ENCODE results near the gene TMEM101. TPM values are rescaled to one million over a fixed set of nuclear protein-coding genes. Genes with fewer than 3 reads are reported as not detected.
A peak's percentile ranks its signal among the peaks of the same experiment; 100 is the strongest.

TMEM101 gene
- total RNA-seq, 6 experiments from 2014 or later: 6.7 to 23.6 (median 10.9) TPM

- ATAC-seq (peak; percentile 64 to 76 (median 72)), DNase-seq (peak; percentile 98 to 99 (median 98))
- peak overlapping the region in 2 of 3 donors; percentile 74 to 95 for H3K27ac ChIP-seq
- H3K36me3 ChIP-seq: peaks cover 0 to 47% (median 17%) of the 10 kb centered on the region in 4 donors
- H3K4me3 ChIP-seq: peak overlapping the region; percentile 53 to 85 (median 83)
- no peaks in the 10 kb centered on the region for H3K9me3 ChIP-seq
- WGBS (ENCODE audit: insufficient coverage, low coverage, low lambda C conversion rate, missing lambda C conversion rate): 2% methylated on average over 21 of the region's 40 CpGs
- TF ChIP-seq CTCF (IDR thresholded peaks at IDR 0.05) (peak in 3 of 4 donors; percentile 11 to 18 (median 17)), POLR2A (IDR thresholded peaks at IDR 0.05) (peak; percentile 11)
- H3K4me1 ChIP-seq: peaks cover 2 to 51% (median 27%) of the 10 kb centered on the region in 4 donors
- no peaks in the 10 kb centered on the region for H3K27me3 ChIP-seq
- intact Hi-C loops (cut with DNase I): no loop called here
These were observed 8.0 kb downstream of the TMEM101 start for GRCh38 chr17:44006598-44007345.

GRCh38 chr17:44006272-44006597 lies 8.5 kb downstream of the TMEM101 start:
- TF ChIP-seq CTCF (IDR thresholded peaks at IDR 0.05): no peak

GRCh38 chr17:44005527-44006271 lies 9.1 kb downstream of the TMEM101 start:
- 5% methylated on average over 14 of the region's 59 CpGs for WGBS (ENCODE audit: insufficient coverage, low coverage, low lambda C conversion rate, missing lambda C conversion rate)
- peak; percentile 62 to 76 (median 69) for DNase-seq

More at GRCh38 chr17:44006272-44006597, 8.5 kb downstream of the TMEM101 start:
- peaks cover 2 to 53% (median 28%) of the 10 kb centered on the region in 4 donors for H3K4me1 ChIP-seq
- DNase-seq: no peak
- H3K36me3 ChIP-seq: peaks cover 0 to 47% (median 17%) of the 10 kb centered on the region in 4 donors
- intact Hi-C loops (cut with DNase I): no loop called here
- no peaks in the 10 kb centered on the region for H3K27me3 ChIP-seq
- H3K27ac ChIP-seq: peak overlapping the region in 2 of 3 donors; percentile 74 to 95
- no peaks in the 10 kb centered on the region for H3K9me3 ChIP-seq
- peak overlapping the region; percentile 53 to 85 (median 83) for H3K4me3 ChIP-seq
- 2% methylated on average over 11 of the region's 21 CpGs for WGBS (ENCODE audit: insufficient coverage, low coverage, low lambda C conversion rate, missing lambda C conversion rate)
- no peak for ATAC-seq

More at GRCh38 chr17:44005527-44006271, 9.1 kb downstream of the TMEM101 start:
- peak; percentile 5 to 34 (median 16) for ATAC-seq
- Histone ChIP-seq H3K27me3 (no peaks in the 10 kb centered on the region), H3K4me3 (peak overlapping the region; percentile 53 to 85 (median 83)), H3K27ac (peak overlapping the region; percentile 39 to 95 (median 74)), H3K9me3 (no peaks in the 10 kb centered on the region), H3K36me3 (peaks cover 0 to 47% (median 17%) of the 10 kb centered on the region in 4 donors), H3K4me1 (peaks cover 2 to 58% (median 31%) of the 10 kb centered on the region in 4 donors)
- intact Hi-C loops (cut with DNase I): no loop called here
- TF ChIP-seq CTCF (IDR thresholded peaks at IDR 0.05) (peak; percentile 15 to 24 (median 19)), POLR2A (IDR thresholded peaks at IDR 0.05) (no peak)
